ENCODE results near the gene DLG5. TPM values are rescaled to one million over a fixed set of nuclear protein-coding genes. Genes with fewer than 3 reads are reported as not detected.

The DLG5 gene
- polyA plus RNA-seq, 1 of the 3 experiments (the other 2 are of a cell fraction): 31.3 TPM

DNA sequence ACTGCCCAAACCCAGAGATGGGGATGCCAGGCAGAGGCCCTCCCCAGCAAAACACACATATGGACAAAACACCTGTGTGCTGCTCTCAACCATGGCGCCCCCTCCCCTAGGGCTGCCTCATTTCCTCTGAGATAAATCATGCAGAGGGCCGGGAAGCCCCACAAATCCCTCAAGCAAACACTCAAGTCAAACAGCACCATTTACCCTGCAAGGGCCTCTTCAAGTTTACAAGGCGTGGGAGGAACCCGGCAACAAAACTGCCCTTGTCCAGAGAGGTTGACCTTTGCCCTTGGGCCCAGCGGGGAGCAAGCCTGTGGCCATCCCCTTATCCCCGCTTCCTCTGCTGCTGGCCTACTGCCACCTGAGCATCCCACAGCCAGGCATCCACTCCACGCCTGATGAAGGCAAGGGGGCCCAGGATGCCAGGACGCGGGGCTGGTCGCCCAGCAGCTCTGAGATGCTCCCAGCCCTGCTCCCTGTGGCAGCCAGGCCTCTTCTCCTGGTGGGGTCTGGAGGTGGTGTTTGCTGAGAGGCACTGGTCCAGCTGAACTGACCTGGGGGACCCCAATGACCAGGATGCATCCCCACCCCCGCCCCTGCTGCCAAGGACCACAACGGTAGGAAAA is 77.4 kb downstream of the DLG5 start:
- no peak overlapping the region for H3K9ac ChIP-seq
- H4K20me1 ChIP-seq (ENCODE audit: insufficient read depth): no peaks in the 10 kb centered on the region
- 91% methylated on average over 8 of the region's 12 CpGs for WGBS (ENCODE audit: low lambda C conversion rate)
- H3K4me1 ChIP-seq (ENCODE audit: control insufficient read depth in 1 of 2, insufficient read depth in 2 of 2, low read depth in 1 of 2, low read length in 1 of 2): peaks cover 16 to 19% of the 10 kb centered on the region in 2 experiments; a peak in 3 of 4 replicates
- peaks cover 7% of the 10 kb centered on the region; the same call in 1 of the 2 replicates for H3K79me2 ChIP-seq (ENCODE audit: insufficient read depth)
- peaks cover 9 to 19% of the 10 kb centered on the region in 2 experiments for H3K36me3 ChIP-seq (replicated peaks in 1 of 2; ENCODE audit: control insufficient read depth in 1 of 2, insufficient read depth in 2 of 2, low read length in 1 of 2)
- H3K9me2 ChIP-seq: no peaks in the 10 kb centered on the region
- CTCF ChIA-PET: no interaction called here
- no peak overlapping the region for H3K4me2 ChIP-seq
- POLR2A ChIA-PET: no interaction called here
- H3K27ac ChIP-seq (ENCODE audit: low read depth in 2 of 2, low read length in 1 of 2): no peak overlapping the region; a peak in 1 of 4 replicates
- TF ChIP-seq JUND (IDR thresholded peaks at IDR 0.05) (no peak), ELF1 (IDR thresholded peaks at IDR 0.05) (no peak), MEF2A (IDR thresholded peaks at IDR 0.05; ENCODE audit: borderline replicate concordance, low read depth) (no peak), MXI1 (IDR thresholded peaks at IDR 0.05; ENCODE audit: low read depth, low read length) (no peak), YY1 (IDR thresholded peaks at IDR 0.05; ENCODE audit: low read depth) (no peak), GATA2 (CRISPR knock-in tag; IDR thresholded peaks at IDR 0.05) (no peak), FOXM1 (IDR thresholded peaks at IDR 0.05; ENCODE audit: low read depth) (no peak), TEAD4 (IDR thresholded peaks at IDR 0.05; ENCODE audit: borderline replicate concordance, insufficient read depth) (no peak), EZH2phosphoT487 (IDR thresholded peaks at IDR 0.05; ENCODE audit: borderline replicate concordance, low read depth) (no peak), GABPA (IDR thresholded peaks at IDR 0.05; ENCODE audit: low read depth) (no peak)
- TF ChIP-seq, protein P1, sequence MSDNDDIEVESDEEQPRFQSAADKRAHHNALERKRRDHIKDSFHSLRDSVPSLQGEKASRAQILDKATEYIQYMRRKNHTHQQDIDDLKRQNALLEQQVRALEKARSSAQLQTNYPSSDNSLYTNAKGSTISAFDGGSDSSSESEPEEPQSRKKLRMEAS (IDR thresholded peaks at IDR 0.05; ENCODE audit: low read depth): no peak
- TF ChIP-seq, protein P2, sequence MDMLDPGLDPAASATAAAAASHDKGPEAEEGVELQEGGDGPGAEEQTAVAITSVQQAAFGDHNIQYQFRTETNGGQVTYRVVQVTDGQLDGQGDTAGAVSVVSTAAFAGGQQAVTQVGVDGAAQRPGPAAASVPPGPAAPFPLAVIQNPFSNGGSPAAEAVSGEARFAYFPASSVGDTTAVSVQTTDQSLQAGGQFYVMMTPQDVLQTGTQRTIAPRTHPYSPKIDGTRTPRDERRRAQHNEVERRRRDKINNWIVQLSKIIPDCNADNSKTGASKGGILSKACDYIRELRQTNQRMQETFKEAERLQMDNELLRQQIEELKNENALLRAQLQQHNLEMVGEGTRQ (IDR thresholded peaks at IDR 0.05; ENCODE audit: borderline replicate concordance, low read depth, low read length): no peak
- TF ChIP-seq, protein P3, sequence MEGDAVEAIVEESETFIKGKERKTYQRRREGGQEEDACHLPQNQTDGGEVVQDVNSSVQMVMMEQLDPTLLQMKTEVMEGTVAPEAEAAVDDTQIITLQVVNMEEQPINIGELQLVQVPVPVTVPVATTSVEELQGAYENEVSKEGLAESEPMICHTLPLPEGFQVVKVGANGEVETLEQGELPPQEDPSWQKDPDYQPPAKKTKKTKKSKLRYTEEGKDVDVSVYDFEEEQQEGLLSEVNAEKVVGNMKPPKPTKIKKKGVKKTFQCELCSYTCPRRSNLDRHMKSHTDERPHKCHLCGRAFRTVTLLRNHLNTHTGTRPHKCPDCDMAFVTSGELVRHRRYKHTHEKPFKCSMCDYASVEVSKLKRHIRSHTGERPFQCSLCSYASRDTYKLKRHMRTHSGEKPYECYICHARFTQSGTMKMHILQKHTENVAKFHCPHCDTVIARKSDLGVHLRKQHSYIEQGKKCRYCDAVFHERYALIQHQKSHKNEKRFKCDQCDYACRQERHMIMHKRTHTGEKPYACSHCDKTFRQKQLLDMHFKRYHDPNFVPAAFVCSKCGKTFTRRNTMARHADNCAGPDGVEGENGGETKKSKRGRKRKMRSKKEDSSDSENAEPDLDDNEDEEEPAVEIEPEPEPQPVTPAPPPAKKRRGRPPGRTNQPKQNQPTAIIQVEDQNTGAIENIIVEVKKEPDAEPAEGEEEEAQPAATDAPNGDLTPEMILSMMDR (IDR thresholded peaks at IDR 0.05): no peak
- TF ChIP-seq, protein P4, sequence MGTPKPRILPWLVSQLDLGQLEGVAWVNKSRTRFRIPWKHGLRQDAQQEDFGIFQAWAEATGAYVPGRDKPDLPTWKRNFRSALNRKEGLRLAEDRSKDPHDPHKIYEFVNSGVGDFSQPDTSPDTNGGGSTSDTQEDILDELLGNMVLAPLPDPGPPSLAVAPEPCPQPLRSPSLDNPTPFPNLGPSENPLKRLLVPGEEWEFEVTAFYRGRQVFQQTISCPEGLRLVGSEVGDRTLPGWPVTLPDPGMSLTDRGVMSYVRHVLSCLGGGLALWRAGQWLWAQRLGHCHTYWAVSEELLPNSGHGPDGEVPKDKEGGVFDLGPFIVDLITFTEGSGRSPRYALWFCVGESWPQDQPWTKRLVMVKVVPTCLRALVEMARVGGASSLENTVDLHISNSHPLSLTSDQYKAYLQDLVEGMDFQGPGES (IDR thresholded peaks at IDR 0.05; ENCODE audit: low read depth, low read length): no peak
- no peak overlapping the region for H3K4me3 ChIP-seq (ENCODE audit: low read depth in 2 of 2, low read length in 1 of 2)
- DNase-seq: no peak
- H3K9me3 ChIP-seq: no peaks in the 10 kb centered on the region
- peaks cover 26% of the 10 kb centered on the region for H3F3A ChIP-seq (replicated peaks; ENCODE audit: insufficient read depth)
- no peaks in the 10 kb centered on the region for H3K27me3 ChIP-seq (ENCODE audit: insufficient read depth)
- no peak overlapping the region for H2AFZ ChIP-seq (ENCODE audit: low read depth)
